ENCODE results near the gene MAGEA8. TPM values are rescaled to one million over a fixed set of nuclear protein-coding genes. Genes with fewer than 3 reads are reported as not detected.

MAGEA8 gene
- total RNA-seq: not detected in 2 replicates

DNA sequence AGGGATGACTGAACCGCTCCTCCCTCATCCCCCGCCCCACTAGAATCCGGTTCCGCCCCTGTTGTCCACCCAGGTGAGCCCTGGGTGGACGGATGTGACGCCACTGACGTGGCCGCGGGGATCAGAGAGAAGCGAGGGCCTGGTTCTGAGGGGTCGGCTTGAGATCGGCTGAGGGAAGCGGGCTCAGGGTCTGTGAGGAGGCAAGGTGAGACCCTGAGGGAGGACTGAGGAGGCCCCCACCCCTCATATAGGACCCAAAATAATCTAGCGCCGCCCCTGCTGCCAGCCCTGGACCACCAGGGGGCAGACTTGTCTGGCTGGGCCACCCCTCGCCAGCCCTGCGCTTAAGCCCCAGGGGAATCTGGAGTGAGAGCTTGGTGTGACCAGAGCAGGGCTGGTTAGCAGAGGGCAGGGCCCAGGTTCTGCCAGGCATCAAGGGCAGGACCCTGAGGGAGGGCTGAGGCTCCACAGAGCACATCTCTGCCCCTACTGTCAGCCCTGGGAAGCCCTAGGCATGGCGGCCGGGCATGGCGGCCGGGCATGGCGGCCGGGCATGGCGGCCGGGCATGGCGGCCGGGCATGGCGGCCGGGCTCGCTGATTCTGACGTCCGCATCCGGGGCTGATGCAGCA is at the start of gene MAGEA8:
MAGEA8 (plus strand) TSS at position 103 of the 631 bp plus-strand sequence. CDS start 3,090 bp downstream, outside the sequence.

DNA sequence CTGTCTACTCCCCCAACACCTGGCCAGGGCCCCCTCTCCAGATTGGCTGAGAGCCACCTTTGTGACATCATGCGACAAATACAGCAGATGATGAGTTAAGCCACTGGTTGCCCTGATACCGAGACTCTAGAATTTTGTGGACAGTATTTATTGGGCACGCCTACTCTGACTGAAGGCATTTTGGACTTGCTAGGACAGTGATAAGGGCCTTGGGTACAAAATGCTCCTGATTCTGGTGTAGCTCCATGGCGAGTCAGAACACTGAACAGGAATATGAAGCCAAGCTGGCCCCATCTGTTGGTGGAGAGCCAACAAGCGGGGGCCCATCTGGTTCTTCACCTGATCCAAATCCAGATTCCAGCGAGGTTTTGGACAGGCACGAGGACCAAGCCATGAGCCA is 48.4 kb downstream of the MAGEA8 start, which contains the start of gene HSFX4:
HSFX4 (plus strand) TSS at position 174 of the 400 bp plus-strand sequence; CDS start at position 246, 72 bp downstream.

Other genes starting within 250 kb of the MAGEA8 start
- gene TMEM185A, start 249.4 kb upstream of the MAGEA8 start, total RNA-seq: 16.4 and 17.7 TPM in 2 replicates
- gene MAGEA11, start 169.1 kb upstream of the MAGEA8 start, total RNA-seq: under 0.01 TPM in 1 of 2 replicates, not detected in the other
- gene HSFX1, start 107.1 kb upstream of the MAGEA8 start, total RNA-seq: 0.87 and 2.0 TPM in 2 replicates
- gene MAGEA9, start 99.3 kb upstream of the MAGEA8 start, total RNA-seq: not detected in 2 replicates
- gene HSFX4, start 48.4 kb downstream of the MAGEA8 start, total RNA-seq: not detected in 2 replicates
- 18.5 and 19.7 TPM in 2 replicates for gene EOLA2, start 57.3 kb downstream of the MAGEA8 start, total RNA-seq